ENCODE data around the gene JHY. TPM values are rescaled to one million over a fixed set of nuclear protein-coding genes. Genes with fewer than 3 reads are reported as not detected.

Gene JHY
- total RNA-seq, 1 donor from 2014 or later: 2.9 TPM

DNA sequence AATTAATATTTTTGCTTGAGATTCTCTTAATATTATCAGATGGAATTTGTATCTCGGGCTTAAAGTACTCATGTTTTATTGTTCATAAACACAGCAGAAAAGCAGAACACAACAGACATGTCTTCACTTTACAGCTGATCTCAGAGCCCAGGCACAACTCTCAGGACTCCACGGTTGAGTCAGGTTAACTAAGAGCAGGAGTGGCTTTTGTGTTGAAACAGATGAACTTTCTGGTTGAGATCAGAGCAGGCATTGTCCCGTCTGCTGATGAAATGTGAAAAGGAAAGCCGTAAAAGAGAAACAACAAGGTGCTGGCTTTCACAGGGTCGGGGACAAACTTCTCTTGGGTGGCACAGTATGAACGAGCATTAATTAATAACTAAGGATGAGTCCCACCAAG lies 49.0 kb downstream of the JHY start:
- Mint-ChIP-seq H3K27ac (ENCODE audit: unreplicated experiment) (no peak overlapping the region), H3K36me3 (ENCODE audit: unreplicated experiment) (no peaks in the 10 kb centered on the region), H3K4me1 (ENCODE audit: low read depth, unreplicated experiment) (no peaks in the 10 kb centered on the region), H3K4me3 (ENCODE audit: unreplicated experiment) (no peak overlapping the region), H3K9me3 (ENCODE audit: unreplicated experiment) (no peaks in the 10 kb centered on the region), H3K27me3 (ENCODE audit: unreplicated experiment) (peaks cover 2% of the 10 kb centered on the region)
- TF ChIP-seq, protein P1, sequence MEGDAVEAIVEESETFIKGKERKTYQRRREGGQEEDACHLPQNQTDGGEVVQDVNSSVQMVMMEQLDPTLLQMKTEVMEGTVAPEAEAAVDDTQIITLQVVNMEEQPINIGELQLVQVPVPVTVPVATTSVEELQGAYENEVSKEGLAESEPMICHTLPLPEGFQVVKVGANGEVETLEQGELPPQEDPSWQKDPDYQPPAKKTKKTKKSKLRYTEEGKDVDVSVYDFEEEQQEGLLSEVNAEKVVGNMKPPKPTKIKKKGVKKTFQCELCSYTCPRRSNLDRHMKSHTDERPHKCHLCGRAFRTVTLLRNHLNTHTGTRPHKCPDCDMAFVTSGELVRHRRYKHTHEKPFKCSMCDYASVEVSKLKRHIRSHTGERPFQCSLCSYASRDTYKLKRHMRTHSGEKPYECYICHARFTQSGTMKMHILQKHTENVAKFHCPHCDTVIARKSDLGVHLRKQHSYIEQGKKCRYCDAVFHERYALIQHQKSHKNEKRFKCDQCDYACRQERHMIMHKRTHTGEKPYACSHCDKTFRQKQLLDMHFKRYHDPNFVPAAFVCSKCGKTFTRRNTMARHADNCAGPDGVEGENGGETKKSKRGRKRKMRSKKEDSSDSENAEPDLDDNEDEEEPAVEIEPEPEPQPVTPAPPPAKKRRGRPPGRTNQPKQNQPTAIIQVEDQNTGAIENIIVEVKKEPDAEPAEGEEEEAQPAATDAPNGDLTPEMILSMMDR (IDR thresholded peaks at IDR 0.05; ENCODE audit: partially characterized antibody, unreplicated experiment): no peak
- DNase-seq: no peak

DNA sequence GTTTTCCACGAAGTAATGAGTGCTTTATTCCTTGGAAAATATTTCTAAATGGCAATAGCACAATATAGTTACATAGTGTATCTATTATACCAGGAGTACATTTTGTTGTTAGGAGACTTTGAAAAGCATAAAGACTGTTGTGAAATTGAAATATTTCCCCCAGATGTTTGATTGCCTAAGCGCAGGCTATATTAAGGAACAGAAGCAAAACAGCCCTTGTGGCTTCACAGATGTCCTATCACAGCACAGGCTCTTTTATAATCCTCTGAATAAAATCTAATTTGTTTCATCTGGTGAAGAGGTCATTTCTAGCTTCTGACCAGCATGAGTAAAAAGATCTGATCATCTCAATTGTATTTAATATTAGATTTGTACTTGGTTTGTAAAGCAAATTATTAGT lies 50.9 kb downstream of the JHY start:
- TF ChIP-seq, protein P1 (IDR thresholded peaks at IDR 0.05; ENCODE audit: partially characterized antibody, unreplicated experiment): no peak
- no peak for DNase-seq
- Mint-ChIP-seq H3K27me3 (ENCODE audit: unreplicated experiment) (peaks cover 2% of the 10 kb centered on the region), H3K9me3 (ENCODE audit: unreplicated experiment) (no peaks in the 10 kb centered on the region), H3K4me3 (ENCODE audit: unreplicated experiment) (no peak overlapping the region), H3K36me3 (ENCODE audit: unreplicated experiment) (no peaks in the 10 kb centered on the region), H3K27ac (ENCODE audit: unreplicated experiment) (no peak overlapping the region), H3K4me1 (ENCODE audit: low read depth, unreplicated experiment) (no peaks in the 10 kb centered on the region)

DNA sequence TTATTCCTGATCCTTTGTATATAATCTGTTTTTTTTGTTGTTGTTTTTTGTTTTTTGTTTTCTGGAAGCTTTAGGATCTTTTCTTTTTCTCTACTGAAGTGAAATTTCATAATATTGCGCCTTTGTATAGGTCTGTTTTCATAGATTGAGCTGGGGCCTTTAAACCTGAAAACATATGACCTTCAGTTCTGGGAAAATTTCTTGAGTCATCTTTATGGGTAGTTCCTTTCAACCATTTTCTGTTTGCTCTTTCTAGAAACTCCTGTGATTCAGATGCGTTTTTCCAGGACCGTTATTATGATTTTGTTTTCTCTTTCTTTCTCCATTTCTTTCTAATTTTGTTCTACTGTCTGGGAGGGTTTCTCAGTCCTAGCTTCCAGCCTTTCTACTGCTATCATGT lies 55.4 kb downstream of the JHY start:
- Mint-ChIP-seq H3K4me3 (ENCODE audit: unreplicated experiment) (no peak overlapping the region), H3K4me1 (ENCODE audit: low read depth, unreplicated experiment) (no peaks in the 10 kb centered on the region), H3K27me3 (ENCODE audit: unreplicated experiment) (no peaks in the 10 kb centered on the region), H3K9me3 (ENCODE audit: unreplicated experiment) (peaks cover 2% of the 10 kb centered on the region), H3K27ac (ENCODE audit: unreplicated experiment) (no peak overlapping the region), H3K36me3 (ENCODE audit: unreplicated experiment) (no peaks in the 10 kb centered on the region)
- TF ChIP-seq, protein P1 (IDR thresholded peaks at IDR 0.05; ENCODE audit: partially characterized antibody, unreplicated experiment): no peak
- no peak for DNase-seq

DNA sequence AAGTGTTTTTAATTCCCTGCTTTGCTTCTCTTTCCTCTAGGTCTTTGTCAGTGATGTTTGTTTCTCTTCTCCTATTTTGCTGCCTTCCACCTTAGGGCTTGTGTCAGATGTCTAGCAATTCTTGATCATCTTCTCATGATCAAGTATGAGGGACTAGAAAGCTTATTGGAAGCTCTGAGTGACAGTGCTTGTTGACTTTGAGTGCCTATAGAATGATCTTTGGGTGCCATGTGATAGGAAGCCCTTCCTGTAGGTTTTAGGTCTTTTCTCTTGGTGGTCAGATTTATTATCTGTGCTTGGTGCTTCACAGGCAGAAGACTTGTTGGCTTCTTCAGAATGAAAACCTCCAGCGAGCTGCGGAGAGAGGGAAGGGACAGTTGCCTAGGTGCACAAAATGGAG lies 56.0 kb downstream of the JHY start:
- Mint-ChIP-seq H3K27me3 (ENCODE audit: unreplicated experiment) (no peaks in the 10 kb centered on the region), H3K9me3 (ENCODE audit: unreplicated experiment) (peaks cover 2% of the 10 kb centered on the region), H3K4me1 (ENCODE audit: low read depth, unreplicated experiment) (no peaks in the 10 kb centered on the region), H3K36me3 (ENCODE audit: unreplicated experiment) (no peaks in the 10 kb centered on the region), H3K4me3 (ENCODE audit: unreplicated experiment) (no peak overlapping the region), H3K27ac (ENCODE audit: unreplicated experiment) (no peak overlapping the region)
- DNase-seq: no peak
- TF ChIP-seq, protein P1 (IDR thresholded peaks at IDR 0.05; ENCODE audit: partially characterized antibody, unreplicated experiment): no peak

DNA sequence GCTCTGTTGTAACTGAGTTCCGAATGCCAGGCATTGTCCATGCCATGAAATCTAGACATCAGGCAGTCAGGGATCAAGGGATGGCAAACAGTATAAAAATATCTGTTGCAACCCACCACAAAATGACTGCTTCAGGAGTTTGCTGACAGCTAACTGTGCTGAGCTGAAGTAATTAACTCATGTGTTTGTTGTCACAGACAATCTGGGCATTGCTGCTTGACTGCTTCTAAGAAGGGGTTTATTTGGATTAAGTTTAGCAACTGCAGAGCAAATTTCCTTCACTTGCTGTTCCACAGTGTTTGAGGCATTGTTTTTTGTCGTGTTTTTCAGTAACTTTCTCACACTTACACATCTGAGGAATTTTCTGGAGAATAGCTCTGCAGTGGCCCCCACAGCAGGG lies 68.7 kb downstream of the JHY start:
- H3K36me3 Mint-ChIP-seq (ENCODE audit: unreplicated experiment): no peaks in the 10 kb centered on the region
- no peak overlapping the region for H3K27ac Mint-ChIP-seq (ENCODE audit: unreplicated experiment)

More for the DNA sequence above, 68.7 kb downstream of the JHY start:
- Mint-ChIP-seq H3K9me3 (ENCODE audit: unreplicated experiment) (no peaks in the 10 kb centered on the region), H3K4me1 (ENCODE audit: low read depth, unreplicated experiment) (no peaks in the 10 kb centered on the region), H3K4me3 (ENCODE audit: unreplicated experiment) (no peak overlapping the region), H3K27me3 (ENCODE audit: unreplicated experiment) (peaks cover 2% of the 10 kb centered on the region)
- TF ChIP-seq, protein P1 (IDR thresholded peaks at IDR 0.05; ENCODE audit: partially characterized antibody, unreplicated experiment): no peak
- no peak for DNase-seq
